ENCODE data around the gene OR56A3.
"Not testable (repeated sequence)": the region's sequence is repeated elsewhere in the genome, so short reads cannot be mapped to it uniquely, and the experiment has no call there.

The OR56A3 gene

GRCh38 chr11:5941951-5942350 lies at the start of gene OR56A3:
TSS of gene OR56A3 (plus strand) at chr11:5942251. CDS start at chr11:5947347, 5,096 bp downstream.
- DNase-seq (ENCODE audit: low read depth in 2 of 2, low spot score in 1 of 2): no peak

DNA sequence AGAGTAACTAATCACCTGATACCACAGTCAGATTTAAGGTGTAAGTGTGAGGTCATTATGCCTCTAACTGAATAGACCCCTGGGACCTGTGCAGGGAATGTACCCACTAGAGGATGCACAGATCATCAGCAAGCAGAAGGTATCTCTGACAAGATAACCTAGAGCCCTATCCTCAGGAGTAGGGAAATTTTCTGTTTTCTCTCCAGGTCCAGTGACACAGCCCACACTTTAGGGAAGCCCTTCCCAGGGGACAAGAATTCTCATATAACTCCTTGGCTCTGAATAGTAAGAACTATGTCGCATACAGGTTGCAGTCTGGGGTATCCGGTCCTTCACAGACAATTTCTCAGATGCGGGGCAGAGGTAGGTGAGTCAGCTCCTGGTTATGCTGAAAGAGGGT lies 49.1 kb upstream of the OR56A3 start, which contains the start of gene OR52E5:
Gene OR52E5, plus strand, starts transcription at position 301 of the 400 bp plus-strand sequence. CDS start 7,569 bp downstream, outside the sequence.
- no peak for DNase-seq (ENCODE audit: low read depth in 2 of 2, low spot score in 1 of 2)

- no peak for DNase-seq (ENCODE audit: low read depth in 2 of 2, low spot score in 1 of 2)
Measured at GRCh38 chr11:5899534-5899933, 42.5 kb upstream of the OR56A3 start.

GRCh38 chr11:5910540-5910939 lies 31.5 kb upstream of the OR56A3 start:
- no peak for DNase-seq (ENCODE audit: low read depth in 2 of 2, low spot score in 1 of 2)

DNA sequence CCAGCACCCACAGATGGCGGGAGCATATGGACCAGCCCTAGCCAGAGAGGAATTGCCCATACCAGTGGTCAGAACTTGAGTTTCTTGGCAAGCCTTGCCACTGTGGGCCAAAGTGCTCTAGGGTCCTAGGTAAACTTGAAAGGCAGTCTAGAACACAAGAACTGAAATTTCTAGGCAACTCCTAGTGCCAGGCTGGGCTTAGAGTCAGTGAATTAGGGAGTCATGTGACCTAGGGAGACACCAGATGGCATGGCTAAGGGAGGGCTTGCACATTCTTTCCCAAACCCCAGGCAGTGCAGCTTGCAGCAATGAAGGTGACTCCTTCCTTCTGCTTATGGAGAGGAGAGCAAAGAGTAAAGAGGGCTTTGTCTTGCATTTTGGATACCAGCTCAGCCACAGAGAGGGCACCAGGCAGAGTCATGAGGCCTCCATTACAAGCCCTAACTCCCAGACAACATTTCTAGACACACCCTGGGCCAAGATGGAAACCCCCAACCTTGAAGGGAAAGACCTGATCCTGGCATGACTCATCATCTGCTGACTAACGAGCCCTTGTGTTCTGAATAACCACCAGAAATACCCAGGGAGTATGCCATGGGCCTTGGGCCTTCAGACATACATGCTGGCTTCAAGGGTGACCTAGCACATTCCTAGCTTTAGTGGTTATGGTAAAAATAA lies 19.2 kb upstream of the OR56A3 start:
- no peak for DNase-seq (ENCODE audit: low read depth in 2 of 2, low spot score in 1 of 2)

DNA sequence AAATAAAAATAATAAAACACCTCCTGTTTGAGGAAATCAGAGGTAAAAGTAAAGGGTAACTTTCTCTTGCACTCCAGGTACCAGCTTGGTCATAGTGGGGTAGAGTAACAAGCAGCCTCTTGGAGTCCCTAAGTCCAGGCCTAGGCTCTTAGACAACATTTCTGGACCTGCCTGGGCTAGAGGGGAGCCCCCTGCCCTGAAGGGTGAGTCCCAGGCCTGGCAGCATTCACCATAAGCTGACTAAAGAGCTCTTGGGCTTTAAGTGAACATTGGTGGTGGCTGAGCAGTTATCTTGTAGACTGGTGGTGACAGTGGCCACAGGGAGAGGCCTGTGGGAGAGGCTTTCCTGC lies 18.6 kb upstream of the OR56A3 start:
- DNase-seq (ENCODE audit: low read depth in 2 of 2, low spot score in 1 of 2): no peak

- DNase-seq (ENCODE audit: low read depth in 2 of 2, low spot score in 1 of 2): no peak
Measured at GRCh38 chr11:5923794-5924193, 18.3 kb upstream of the OR56A3 start.

- DNase-seq (ENCODE audit: low read depth in 2 of 2, low spot score in 1 of 2): no peak
Measured at GRCh38 chr11:5928271-5928670, 13.8 kb upstream of the OR56A3 start.

- no peak for DNase-seq (ENCODE audit: low read depth in 2 of 2, low spot score in 1 of 2)
Measured at GRCh38 chr11:5928811-5929210, 13.2 kb upstream of the OR56A3 start.

DNA sequence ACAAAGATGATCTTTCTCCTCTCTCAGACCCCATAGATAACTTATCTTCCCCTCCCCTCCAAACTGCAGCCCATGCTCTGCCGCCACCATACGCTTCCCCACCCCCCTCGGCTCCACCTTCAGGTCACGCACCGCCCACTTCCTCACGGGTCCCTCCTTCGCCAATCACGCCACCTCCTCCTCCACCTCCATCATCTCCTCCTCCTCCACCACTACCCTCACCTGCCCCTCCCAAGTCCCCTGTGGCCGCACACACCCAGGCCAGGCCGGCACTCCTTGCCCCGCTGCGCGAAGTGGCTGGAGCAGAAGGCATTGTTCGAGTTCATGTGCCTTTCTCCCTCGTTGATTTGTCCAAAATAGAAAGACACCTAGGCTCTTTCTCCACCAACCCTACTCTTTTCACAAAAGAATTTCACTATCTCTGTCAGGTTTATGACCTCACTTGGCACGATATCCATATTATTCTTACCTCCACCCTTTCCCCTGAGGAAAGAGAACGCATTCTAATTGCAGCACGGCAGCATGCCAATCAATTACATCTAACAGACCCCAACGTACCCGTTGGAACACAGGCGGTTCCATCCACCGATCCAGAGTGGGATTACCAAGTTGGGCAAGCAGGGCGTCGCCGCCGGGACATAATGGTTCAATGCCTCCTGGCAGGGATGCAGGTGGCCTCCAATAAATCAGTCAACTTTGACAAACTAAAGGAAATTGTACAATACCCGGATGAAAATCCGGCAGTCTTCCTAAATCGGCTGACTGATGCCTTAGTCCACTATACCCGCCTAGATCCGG lies 12.3 kb upstream of the OR56A3 start:
- no peak for DNase-seq (ENCODE audit: low read depth in 2 of 2, low spot score in 1 of 2)

- DNase-seq (ENCODE audit: low read depth in 2 of 2, low spot score in 1 of 2): no peak
Measured at GRCh38 chr11:5930614-5931013, 11.4 kb upstream of the OR56A3 start.

GRCh38 chr11:5931061-5931460 lies 11.0 kb upstream of the OR56A3 start:
- DNase-seq (ENCODE audit: low read depth in 2 of 2, low spot score in 1 of 2): no peak

GRCh38 chr11:5932671-5933070 lies 9.4 kb upstream of the OR56A3 start:
- DNase-seq (ENCODE audit: low read depth in 2 of 2, low spot score in 1 of 2): no peak

GRCh38 chr11:5933116-5933515 lies 8.9 kb upstream of the OR56A3 start:
- DNase-seq (ENCODE audit: low read depth in 2 of 2, low spot score in 1 of 2): no peak

DNA sequence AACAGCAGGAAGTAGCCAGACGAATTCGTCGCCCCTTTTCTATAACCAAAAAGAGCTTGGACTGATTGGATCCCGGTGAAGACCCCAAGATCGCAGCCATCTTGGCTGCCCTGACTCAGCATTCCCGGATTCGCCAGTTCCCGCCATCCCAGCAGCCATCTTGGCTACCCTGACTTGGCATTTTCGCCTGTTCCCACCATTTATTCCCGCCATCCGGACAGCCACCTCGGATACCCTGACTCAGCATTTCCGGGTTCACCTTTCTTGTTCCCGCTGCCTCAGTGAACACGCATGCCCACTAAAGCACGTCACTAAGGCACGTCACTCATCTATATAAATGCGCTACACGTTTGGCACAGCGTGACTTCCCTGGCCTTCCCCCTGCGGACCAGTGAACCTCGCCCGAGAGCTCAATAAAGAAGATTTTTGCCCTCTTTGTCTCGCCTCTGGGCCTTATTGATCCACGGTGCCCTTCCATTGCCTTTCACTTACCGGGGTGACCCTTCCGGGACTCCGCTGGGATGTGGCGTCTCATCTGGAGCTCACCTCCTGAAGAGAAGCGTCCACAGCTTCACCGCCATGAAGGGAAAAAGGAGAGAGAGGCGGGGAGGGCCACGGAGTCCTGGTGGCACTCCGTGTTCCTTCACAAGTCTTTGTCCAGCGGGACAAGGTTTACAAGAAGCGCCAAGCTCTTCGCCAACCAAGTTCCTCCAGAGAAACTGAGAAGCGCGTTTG lies 4.0 kb upstream of the OR56A3 start:
- DNase-seq (ENCODE audit: low read depth in 2 of 2, low spot score in 1 of 2): no peak

- DNase-seq (ENCODE audit: low read depth in 2 of 2, low spot score in 1 of 2): no peak
Measured at GRCh38 chr11:5938603-5938965, 3.5 kb upstream of the OR56A3 start.

- DNase-seq (ENCODE audit: low read depth in 2 of 2, low spot score in 1 of 2): no peak
Measured at GRCh38 chr11:5940748-5941147, 1.3 kb upstream of the OR56A3 start.

- no peak for DNase-seq (ENCODE audit: low read depth in 2 of 2, low spot score in 1 of 2)
Measured at GRCh38 chr11:5955586-5955985, 13.5 kb downstream of the OR56A3 start.

DNA sequence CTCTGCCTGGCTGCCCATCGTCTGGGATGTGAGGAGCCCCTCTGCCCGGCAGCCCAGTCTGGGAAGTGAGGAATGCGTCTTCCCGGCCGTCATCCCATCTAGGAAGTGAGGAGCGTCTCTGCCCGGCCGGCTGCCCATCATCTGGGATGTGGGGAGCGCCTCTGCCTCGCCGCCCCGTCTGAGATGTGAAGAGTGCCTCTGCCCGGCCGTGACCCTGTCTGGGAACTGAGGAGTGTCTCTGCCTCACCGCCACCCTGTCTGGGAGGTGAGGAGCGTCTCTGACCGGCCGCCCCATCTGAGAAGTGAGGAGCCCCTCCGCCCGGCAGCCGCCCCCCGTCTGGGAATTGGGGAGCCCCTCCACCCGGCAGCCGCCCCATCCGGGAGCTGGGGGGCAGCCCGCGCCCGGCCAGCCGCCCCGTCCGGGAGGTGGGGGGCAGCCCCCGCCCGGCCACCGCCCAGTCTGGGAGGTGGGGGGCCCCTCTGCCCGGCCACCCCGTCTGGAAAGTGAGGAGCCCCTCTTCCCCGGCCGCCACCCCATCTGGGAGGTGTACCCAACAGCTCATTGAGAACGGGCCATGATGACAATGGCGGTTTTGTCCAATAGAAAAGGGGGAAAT lies 18.8 kb downstream of the OR56A3 start:
- not testable (repeated sequence) for DNase-seq (ENCODE audit: low read depth in 2 of 2, low spot score in 1 of 2)

DNA sequence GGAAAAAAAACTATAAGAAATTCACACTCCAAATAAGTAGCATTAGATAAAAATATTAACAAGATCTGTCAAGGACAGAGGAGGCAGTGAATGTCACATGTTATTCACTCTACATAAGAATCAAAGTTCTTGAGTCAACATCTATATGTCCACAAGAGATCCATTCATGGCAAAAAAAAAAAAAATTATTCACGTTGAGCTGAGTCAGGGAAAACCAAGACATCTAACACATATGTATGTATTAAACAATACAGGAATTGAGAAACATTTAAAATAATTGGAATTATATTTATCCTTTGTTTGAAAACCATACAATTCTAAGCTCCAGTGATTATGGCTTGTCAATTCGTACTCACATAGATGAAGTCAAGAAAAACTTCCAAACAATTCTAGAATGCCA lies 24.9 kb downstream of the OR56A3 start:
- DNase-seq (ENCODE audit: low read depth in 2 of 2, low spot score in 1 of 2): no peak

DNA sequence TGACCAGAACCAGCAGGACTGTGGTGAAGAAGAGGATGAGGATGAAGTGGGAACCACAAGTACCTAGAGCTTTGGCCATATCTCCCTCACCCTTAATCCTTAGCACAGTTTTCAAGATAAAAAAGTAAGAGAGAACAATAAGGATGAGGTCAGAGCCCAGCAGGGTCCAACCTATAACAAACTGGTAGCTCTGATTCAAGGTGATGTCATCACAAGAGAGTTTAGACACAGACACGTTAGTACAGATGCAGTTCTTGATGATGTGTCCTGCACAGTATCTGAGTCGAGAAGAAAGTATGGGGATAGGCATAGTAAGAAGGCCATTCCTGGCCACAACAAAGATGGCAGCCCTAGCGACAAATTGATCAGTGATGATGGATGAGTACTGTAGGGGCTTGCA lies 25.7 kb downstream of the OR56A3 start:
- DNase-seq (ENCODE audit: low read depth in 2 of 2, low spot score in 1 of 2): no peak

- no peak for DNase-seq (ENCODE audit: low read depth in 2 of 2, low spot score in 1 of 2)
Measured at GRCh38 chr11:5968394-5968793, 26.3 kb downstream of the OR56A3 start, which contains the start of gene OR56A5. TSS of gene OR56A5 (minus strand) at chr11:5968494. CDS start at chr11:5968494, 0 bp downstream.

Measured in stimulated activated CD8-positive, alpha-beta memory T cell treated with anti-CD3 and anti-CD28 coated beads, Interleukin-4, amount 100 ng/mL, for 4 hours (primary cell).